ENCODE measurements around the gene ACTL10. TPM values are rescaled to one million over a fixed set of nuclear protein-coding genes. Genes with fewer than 3 reads are reported as not detected.

ACTL10 gene
- total and polyA plus RNA-seq, 2 of the 13 experiments (the other 11 are each of a cell fraction or from before 2014, with no cell fraction given) = not detected

GRCh38 chr20:33653900-33654596 lies 12.7 kb upstream of the ACTL10 start (continued):
- TF ChIP-seq, protein P1, sequence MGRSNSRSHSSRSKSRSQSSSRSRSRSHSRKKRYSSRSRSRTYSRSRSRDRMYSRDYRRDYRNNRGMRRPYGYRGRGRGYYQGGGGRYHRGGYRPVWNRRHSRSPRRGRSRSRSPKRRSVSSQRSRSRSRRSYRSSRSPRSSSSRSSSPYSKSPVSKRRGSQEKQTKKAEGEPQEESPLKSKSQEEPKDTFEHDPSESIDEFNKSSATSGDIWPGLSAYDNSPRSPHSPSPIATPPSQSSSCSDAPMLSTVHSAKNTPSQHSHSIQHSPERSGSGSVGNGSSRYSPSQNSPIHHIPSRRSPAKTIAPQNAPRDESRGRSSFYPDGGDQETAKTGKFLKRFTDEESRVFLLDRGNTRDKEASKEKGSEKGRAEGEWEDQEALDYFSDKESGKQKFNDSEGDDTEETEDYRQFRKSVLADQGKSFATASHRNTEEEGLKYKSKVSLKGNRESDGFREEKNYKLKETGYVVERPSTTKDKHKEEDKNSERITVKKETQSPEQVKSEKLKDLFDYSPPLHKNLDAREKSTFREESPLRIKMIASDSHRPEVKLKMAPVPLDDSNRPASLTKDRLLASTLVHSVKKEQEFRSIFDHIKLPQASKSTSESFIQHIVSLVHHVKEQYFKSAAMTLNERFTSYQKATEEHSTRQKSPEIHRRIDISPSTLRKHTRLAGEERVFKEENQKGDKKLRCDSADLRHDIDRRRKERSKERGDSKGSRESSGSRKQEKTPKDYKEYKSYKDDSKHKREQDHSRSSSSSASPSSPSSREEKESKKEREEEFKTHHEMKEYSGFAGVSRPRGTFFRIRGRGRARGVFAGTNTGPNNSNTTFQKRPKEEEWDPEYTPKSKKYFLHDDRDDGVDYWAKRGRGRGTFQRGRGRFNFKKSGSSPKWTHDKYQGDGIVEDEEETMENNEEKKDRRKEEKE (IDR thresholded peaks at IDR 0.05) = no peak
- TF ChIP-seq AHR (CRISPR knock-in tag; IDR thresholded peaks at IDR 0.05) (no peak), AKAP8 (CRISPR knock-in tag; IDR thresholded peaks at IDR 0.05) (no peak; the same call in 1 of the 2 replicates), BHLHE40 (IDR thresholded peaks at IDR 0.05; ENCODE audit: low read length) (no peak), ZNF382 (CRISPR knock-in tag; IDR thresholded peaks at IDR 0.05; ENCODE audit: borderline replicate concordance) (no peak), ZZZ3 (CRISPR knock-in tag; IDR thresholded peaks at IDR 0.05; ENCODE audit: borderline replicate concordance) (no peak), ZNF296 (CRISPR knock-in tag; conservative IDR thresholded peaks at IDR 0.05) (no peak), AGO1 (IDR thresholded peaks at IDR 0.05; ENCODE audit: low read depth, low read length, poor library complexity, severe bottlenecking) (no peak), MIER2 (CRISPR knock-in tag; IDR thresholded peaks at IDR 0.05) (no peak), SMARCC2 (IDR thresholded peaks at IDR 0.05) (no peak), ZBTB10 (CRISPR knock-in tag; IDR thresholded peaks at IDR 0.05; ENCODE audit: borderline replicate concordance) (no peak), TGIF2 (CRISPR knock-in tag; IDR thresholded peaks at IDR 0.05) (no peak), CENPBD1 (CRISPR knock-in tag; IDR thresholded peaks at IDR 0.05; ENCODE audit: borderline replicate concordance, low read depth) (no peak), SMYD3 (CRISPR knock-in tag; IDR thresholded peaks at IDR 0.05) (peak; percentile 46; the same call in 1 of the 2 replicates), CHD4 (IDR thresholded peaks at IDR 0.05; ENCODE audit: borderline replicate concordance, low read length) (no peak), PCBP2 (optimal IDR thresholded peaks at IDR 0.05; ENCODE audit: low read depth, low read length, poor library complexity, severe bottlenecking) (no peak), SMAD1 (CRISPR knock-in tag; IDR thresholded peaks at IDR 0.05; ENCODE audit: borderline replicate concordance, low read depth) (no peak), HOXA3 (CRISPR knock-in tag; IDR thresholded peaks at IDR 0.05) (no peak), RCOR2 (CRISPR knock-in tag; IDR thresholded peaks at IDR 0.05) (no peak), KLF9 (CRISPR knock-in tag; IDR thresholded peaks at IDR 0.05; ENCODE audit: low read depth) (no peak), CEBPB (IDR thresholded peaks at IDR 0.05; ENCODE audit: borderline replicate concordance, low read depth, low read length) (no peak)
- TF ChIP-seq, protein P2, sequence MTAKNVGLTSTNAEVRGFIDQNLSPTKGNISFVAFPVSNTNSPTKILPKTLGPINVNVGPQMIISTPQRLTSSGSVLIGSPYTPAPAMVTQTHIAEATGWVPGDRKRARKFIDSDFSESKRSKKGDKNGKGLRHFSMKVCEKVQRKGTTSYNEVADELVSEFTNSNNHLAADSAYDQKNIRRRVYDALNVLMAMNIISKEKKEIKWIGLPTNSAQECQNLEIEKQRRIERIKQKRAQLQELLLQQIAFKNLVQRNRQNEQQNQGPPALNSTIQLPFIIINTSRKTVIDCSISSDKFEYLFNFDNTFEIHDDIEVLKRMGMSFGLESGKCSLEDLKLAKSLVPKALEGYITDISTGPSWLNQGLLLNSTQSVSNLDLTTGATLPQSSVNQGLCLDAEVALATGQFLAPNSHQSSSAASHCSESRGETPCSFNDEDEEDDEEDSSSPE (CRISPR knock-in tag; IDR thresholded peaks at IDR 0.05) = no peak
- TF ChIP-seq, protein P3, sequence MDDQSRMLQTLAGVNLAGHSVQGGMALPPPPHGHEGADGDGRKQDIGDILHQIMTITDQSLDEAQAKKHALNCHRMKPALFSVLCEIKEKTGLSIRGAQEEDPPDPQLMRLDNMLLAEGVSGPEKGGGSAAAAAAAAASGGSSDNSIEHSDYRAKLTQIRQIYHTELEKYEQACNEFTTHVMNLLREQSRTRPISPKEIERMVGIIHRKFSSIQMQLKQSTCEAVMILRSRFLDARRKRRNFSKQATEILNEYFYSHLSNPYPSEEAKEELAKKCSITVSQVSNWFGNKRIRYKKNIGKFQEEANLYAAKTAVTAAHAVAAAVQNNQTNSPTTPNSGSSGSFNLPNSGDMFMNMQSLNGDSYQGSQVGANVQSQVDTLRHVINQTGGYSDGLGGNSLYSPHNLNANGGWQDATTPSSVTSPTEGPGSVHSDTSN (CRISPR knock-in tag; IDR thresholded peaks at IDR 0.05; ENCODE audit: borderline replicate concordance) = no peak
